LNCaP clone FGC (cell line): ENCODE results near the gene ADAMTS6.
A peak's percentile ranks its signal among the peaks of the same experiment; 100 is the strongest.

Experiments
- DNase-seq: peaks from one replicate; pipeline ENCODE4 v3.0.0-alpha.2; 2011; ENCODE audit warnings: low read depth
- H3K4me3 ChIP-seq: 2 replicates; pipeline ENCODE4 v1.5.1; 2011; ENCODE audit warnings: mild to moderate bottlenecking, low read depth, low read length, control low read depth
- TF ChIP-seq, protein P1 (sequence below): IDR thresholded peaks from 2 replicates; pipeline ENCODE4 v1.5.1; 2012; ENCODE audit warnings: mild to moderate bottlenecking; ENCODE audit not compliant: control insufficient read depth, insufficient read depth; ENCODE audit errors: extremely low read depth

The ADAMTS6 gene, protein sequence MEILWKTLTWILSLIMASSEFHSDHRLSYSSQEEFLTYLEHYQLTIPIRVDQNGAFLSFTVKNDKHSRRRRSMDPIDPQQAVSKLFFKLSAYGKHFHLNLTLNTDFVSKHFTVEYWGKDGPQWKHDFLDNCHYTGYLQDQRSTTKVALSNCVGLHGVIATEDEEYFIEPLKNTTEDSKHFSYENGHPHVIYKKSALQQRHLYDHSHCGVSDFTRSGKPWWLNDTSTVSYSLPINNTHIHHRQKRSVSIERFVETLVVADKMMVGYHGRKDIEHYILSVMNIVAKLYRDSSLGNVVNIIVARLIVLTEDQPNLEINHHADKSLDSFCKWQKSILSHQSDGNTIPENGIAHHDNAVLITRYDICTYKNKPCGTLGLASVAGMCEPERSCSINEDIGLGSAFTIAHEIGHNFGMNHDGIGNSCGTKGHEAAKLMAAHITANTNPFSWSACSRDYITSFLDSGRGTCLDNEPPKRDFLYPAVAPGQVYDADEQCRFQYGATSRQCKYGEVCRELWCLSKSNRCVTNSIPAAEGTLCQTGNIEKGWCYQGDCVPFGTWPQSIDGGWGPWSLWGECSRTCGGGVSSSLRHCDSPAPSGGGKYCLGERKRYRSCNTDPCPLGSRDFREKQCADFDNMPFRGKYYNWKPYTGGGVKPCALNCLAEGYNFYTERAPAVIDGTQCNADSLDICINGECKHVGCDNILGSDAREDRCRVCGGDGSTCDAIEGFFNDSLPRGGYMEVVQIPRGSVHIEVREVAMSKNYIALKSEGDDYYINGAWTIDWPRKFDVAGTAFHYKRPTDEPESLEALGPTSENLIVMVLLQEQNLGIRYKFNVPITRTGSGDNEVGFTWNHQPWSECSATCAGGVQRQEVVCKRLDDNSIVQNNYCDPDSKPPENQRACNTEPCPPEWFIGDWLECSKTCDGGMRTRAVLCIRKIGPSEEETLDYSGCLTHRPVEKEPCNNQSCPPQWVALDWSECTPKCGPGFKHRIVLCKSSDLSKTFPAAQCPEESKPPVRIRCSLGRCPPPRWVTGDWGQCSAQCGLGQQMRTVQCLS (N-terminal part only)

DNA sequence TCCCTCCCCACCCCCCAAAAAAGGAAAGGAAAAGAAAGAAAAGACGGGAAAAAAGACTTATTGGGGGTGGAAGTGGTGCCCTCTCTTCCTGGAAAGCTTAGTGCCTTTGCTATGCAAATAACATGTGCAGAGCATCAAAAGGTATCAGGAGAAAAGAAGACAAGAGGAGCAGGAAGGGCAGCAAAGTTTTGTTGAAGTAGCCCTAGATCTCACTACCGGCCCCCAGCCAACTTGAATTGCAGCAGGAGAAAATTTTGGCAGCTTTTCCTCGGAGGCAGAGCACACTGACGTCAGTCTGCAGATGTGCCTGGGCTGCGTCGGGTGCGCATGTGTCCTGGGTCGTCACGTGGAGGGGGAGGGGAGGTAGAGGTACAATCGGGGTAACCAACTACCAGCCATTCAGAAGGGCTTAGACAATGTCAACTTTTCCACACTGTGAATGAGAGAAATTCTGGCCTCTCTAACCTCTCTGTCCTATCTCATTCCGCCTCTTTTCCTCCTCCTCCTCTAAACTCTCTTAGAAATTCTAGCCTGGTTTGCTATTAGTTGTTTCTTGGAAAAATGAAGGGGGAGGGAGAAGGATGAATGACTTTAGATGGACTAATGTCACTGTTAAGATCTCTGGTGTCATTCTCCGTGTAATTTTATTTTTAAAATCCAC, at the start of gene ADAMTS6:
Gene ADAMTS6, minus strand, starts transcription at position 286 of the 661 bp plus-strand sequence. CDS start 8,247 bp downstream, outside the sequence.
- TF ChIP-seq, protein P1, sequence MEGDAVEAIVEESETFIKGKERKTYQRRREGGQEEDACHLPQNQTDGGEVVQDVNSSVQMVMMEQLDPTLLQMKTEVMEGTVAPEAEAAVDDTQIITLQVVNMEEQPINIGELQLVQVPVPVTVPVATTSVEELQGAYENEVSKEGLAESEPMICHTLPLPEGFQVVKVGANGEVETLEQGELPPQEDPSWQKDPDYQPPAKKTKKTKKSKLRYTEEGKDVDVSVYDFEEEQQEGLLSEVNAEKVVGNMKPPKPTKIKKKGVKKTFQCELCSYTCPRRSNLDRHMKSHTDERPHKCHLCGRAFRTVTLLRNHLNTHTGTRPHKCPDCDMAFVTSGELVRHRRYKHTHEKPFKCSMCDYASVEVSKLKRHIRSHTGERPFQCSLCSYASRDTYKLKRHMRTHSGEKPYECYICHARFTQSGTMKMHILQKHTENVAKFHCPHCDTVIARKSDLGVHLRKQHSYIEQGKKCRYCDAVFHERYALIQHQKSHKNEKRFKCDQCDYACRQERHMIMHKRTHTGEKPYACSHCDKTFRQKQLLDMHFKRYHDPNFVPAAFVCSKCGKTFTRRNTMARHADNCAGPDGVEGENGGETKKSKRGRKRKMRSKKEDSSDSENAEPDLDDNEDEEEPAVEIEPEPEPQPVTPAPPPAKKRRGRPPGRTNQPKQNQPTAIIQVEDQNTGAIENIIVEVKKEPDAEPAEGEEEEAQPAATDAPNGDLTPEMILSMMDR, result no peak
- peak; percentile 56 for DNase-seq
- H3K4me3 ChIP-seq, result peak within 1 kb of the TSS; percentile 51

DNA sequence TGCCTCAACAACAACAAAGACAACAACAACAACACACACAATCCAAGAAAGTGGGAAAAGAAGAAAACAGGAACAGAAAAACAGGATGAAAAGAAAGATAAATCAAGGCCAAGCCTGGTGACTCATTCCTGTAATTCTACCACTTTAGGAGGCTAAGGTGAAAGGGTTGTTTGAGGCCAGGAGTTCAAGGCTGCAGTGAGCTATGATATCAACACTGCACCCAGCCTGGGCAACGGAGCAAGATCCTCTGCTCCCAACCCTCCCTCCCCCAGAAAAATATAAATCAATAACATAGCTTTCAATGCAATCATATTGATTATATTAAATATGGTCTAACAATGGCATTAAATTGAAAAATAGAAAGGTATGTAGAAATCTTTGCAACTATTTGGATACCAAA, 49.2 kb upstream of the ADAMTS6 start:
- TF ChIP-seq, protein P1, result no peak
- no peak for DNase-seq
- H3K4me3 ChIP-seq, result no peak overlapping the region

DNA sequence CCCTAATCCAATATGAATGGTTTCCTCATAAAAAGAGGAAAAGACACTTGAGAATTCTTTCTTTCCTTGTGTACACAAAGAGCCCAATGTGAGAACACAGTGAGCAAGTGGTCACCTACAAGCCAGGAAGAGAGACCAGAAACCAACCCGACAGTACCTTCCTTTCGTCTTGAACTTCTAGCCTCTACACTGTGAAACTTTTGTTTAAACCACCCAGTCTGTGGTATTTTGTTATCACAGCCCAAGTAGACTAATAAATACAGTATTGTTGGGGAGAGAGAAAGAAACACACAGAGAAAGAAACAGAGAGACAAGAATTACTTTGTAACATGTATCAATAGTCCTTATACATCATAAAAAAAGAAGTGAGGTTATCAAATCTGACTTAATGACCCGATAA, 44.0 kb upstream of the ADAMTS6 start:
- TF ChIP-seq, protein P1, result no peak
- DNase-seq, result no peak
- H3K4me3 ChIP-seq, result no peak overlapping the region

DNA sequence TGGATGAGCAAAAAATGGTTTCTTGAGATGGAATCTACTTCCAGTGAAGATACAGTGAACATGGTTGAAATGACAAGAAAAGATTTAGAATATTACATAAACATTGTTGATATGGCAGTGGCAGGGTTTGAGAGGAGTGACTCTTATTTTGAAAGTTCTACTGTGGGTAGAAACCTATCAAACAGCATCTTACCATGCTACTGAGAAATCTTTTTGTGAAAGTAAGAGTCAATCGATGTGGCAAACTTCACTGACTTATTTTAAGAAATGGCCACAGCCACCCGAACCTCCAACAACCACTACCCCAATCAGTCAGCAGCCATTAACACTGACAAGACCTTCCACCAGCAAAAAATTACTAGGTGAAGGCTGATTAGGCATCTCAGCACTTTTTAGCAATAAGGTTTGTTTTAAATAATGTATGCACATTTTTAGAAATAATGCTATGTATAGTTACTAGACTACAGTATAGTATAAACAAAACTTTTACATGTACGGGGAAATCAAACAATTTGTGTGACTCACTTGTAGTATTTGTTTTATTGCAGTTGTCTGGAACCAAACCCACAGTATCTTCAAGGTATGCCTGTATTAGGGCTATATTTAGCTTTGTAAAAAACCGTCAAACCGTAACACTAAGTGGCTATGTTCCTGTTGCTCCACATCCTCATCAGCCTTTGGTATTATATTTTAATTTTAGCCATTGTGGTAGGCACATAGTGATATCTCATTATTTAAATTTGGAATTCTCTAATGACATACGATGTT, 30.6 kb upstream of the ADAMTS6 start:
- H3K4me3 ChIP-seq, result no peak overlapping the region
- no peak for DNase-seq
- TF ChIP-seq, protein P1, result no peak

DNA sequence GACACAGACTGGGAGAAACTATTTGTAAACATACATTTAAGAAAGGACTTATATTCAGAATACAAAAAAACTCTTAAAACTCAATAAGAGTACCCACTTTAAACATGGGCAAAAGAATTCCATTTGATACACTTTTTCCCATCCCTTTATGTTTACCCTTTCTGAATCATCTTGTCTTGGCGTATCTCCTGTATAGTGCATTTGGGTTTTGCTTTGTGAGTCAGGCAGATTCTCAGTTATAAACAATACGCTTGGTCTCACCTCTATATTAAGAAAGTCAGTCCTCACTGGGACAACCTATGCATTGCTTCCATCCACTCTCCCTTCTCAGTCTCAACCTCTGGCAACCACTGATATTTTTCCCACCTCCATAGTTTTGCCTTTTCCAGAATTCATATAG, 27.3 kb upstream of the ADAMTS6 start:
- no peak for DNase-seq
- H3K4me3 ChIP-seq, result no peak overlapping the region
- TF ChIP-seq, protein P1, result no peak

DNA sequence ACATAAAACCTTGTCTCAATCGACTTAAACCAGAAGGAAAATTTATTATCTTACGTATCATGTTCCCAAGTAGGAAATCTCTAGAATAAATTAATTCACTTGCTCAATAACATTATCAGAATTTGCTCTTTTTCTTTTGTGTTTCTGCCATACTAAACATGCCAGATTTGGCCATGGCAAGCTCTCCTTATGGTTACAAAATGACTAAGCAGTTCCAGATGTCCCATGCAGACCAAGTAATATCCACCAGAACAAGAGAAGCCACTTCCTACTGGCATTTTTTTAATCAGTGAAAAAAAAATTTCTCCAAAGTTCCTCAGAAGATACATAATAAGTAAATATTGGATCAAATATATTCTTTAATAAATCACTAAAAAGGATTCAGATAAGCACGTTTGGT, 25.2 kb upstream of the ADAMTS6 start:
- DNase-seq, result no peak
- H3K4me3 ChIP-seq, result no peak overlapping the region
- TF ChIP-seq, protein P1, result no peak
